A673 (cell line): ENCODE data around the gene CHD1.

Experiments
- CTCF ChIP-seq: fragments of 300-800, 200-600 bp; sonication (generic); conservative IDR thresholded peaks from 2 replicates; pipeline ENCODE4 v1.5.1; 2017; ENCODE audit warnings: low read depth, mild to moderate bottlenecking, antibody characterized with exemption, low read length, moderate library complexity, mixed read lengths
- EZH2 ChIP-seq: fragments of 200-600 bp; sonication (generic); IDR thresholded peaks from 2 replicates; pipeline ENCODE4 v1.6.1; 2017; ENCODE audit warnings: borderline replicate concordance, low read depth, mild to moderate bottlenecking, mixed read lengths, antibody characterized with exemption, low read length; ENCODE audit not compliant: poor library complexity, severe bottlenecking

- TF ChIP-seq EZH2 (no peak), CTCF (no peak)
These were observed 1.4 kb downstream of the CHD1 start for GRCh38 chr5:98927242-98927988.
